Measurements from ENCODE around the gene PCDH1. TPM values are rescaled to one million over a fixed set of nuclear protein-coding genes. Genes with fewer than 3 reads are reported as not detected.

The PCDH1 gene
- total and polyA plus RNA-seq, 11 donors = 10.2 to 106 (median 19.2) TPM

GRCh38 chr5:141870871-141871270 is 7.3 kb downstream of the PCDH1 start:
- H3K9me3 ChIP-seq = no peaks in the 10 kb centered on the region
- no peak for TF ChIP-seq POLR2A (IDR thresholded peaks at IDR 0.05)
- TF ChIP-seq, protein P1, sequence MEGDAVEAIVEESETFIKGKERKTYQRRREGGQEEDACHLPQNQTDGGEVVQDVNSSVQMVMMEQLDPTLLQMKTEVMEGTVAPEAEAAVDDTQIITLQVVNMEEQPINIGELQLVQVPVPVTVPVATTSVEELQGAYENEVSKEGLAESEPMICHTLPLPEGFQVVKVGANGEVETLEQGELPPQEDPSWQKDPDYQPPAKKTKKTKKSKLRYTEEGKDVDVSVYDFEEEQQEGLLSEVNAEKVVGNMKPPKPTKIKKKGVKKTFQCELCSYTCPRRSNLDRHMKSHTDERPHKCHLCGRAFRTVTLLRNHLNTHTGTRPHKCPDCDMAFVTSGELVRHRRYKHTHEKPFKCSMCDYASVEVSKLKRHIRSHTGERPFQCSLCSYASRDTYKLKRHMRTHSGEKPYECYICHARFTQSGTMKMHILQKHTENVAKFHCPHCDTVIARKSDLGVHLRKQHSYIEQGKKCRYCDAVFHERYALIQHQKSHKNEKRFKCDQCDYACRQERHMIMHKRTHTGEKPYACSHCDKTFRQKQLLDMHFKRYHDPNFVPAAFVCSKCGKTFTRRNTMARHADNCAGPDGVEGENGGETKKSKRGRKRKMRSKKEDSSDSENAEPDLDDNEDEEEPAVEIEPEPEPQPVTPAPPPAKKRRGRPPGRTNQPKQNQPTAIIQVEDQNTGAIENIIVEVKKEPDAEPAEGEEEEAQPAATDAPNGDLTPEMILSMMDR (IDR thresholded peaks at IDR 0.05) = no peak
- peaks cover 0 to 69% (median 27%) of the 10 kb centered on the region in 12 donors for H3K4me1 ChIP-seq
- intact Hi-C loops (cut with DNase I) = loop anchor here in 3 of 10 donors (5.0 to 10.0 kb wide), 2 partner anchors 49 to 56 kb away; no protein-coding TSS in a partner anchor
- peaks cover 0 to 30% (median 7%) of the 10 kb centered on the region in 9 donors for H3K27me3 ChIP-seq
- DNase-seq = no peak
- peak overlapping the region in 5 of 12 donors; percentile 8 to 34 (median 13) for H3K27ac ChIP-seq
- WGBS, 4 donors = 54 to 71% (median 59%) methylated on average over 4 of the region's 4 CpGs
- peaks cover 0 to 35% (median 25%) of the 10 kb centered on the region in 9 donors for H3K36me3 ChIP-seq
- ATAC-seq = peak in 2 of 4 donors; percentile 22 to 40
- no peak overlapping the region for H3K4me3 ChIP-seq

- Histone ChIP-seq H3K27ac (peak overlapping the region in 2 of 12 donors; percentile 8 to 15), H3K4me1 (peaks cover 0 to 62% (median 27%) of the 10 kb centered on the region in 12 donors), H3K27me3 (peaks cover 0 to 24% (median 2%) of the 10 kb centered on the region in 9 donors), H3K36me3 (peaks cover 0 to 41% (median 31%) of the 10 kb centered on the region in 9 donors), H3K9me3 (no peaks in the 10 kb centered on the region), H3K4me3 (no peak overlapping the region)
- intact Hi-C loops (cut with DNase I) = loop anchor here in 3 of 10 donors (5.0 to 10.0 kb wide), 2 partner anchors 48 to 55 kb away; no protein-coding TSS in a partner anchor
- WGBS, 4 donors = 54 to 58% (median 57%) methylated on average over 5 of the region's 5 CpGs
- TF ChIP-seq, protein P1 (IDR thresholded peaks at IDR 0.05) = no peak
- TF ChIP-seq POLR2A (IDR thresholded peaks at IDR 0.05) = no peak
- peak in 1 of 5 donors; percentile 5 for DNase-seq
- peak in 1 of 4 donors; percentile 8 for ATAC-seq
These were observed 8.0 kb downstream of the PCDH1 start for GRCh38 chr5:141870228-141870627.

- peaks cover 0 to 48% (median 37%) of the 10 kb centered on the region in 9 donors for H3K36me3 ChIP-seq
- WGBS, 4 donors = 63 to 72% (median 69%) methylated on average over 9 of the region's 9 CpGs
- H3K4me3 ChIP-seq = no peak overlapping the region
- ATAC-seq (no peak), DNase-seq (peak in 2 of 5 donors; percentile 2 to 20)
- intact Hi-C loops (cut with DNase I) = no loop called here
- no peaks in the 10 kb centered on the region for H3K9me3 ChIP-seq
- peaks cover 0 to 55% (median 23%) of the 10 kb centered on the region in 12 donors for H3K4me1 ChIP-seq
- peaks cover 0 to 17% (median 0%) of the 10 kb centered on the region in 9 donors for H3K27me3 ChIP-seq
- TF ChIP-seq POLR2A (IDR thresholded peaks at IDR 0.05) = no peak
- TF ChIP-seq, protein P1 (IDR thresholded peaks at IDR 0.05) = no peak
- H3K27ac ChIP-seq = no peak overlapping the region
These were observed 8.7 kb downstream of the PCDH1 start for GRCh38 chr5:141869514-141869913.

- Histone ChIP-seq H3K36me3 (peaks cover 0 to 53% (median 41%) of the 10 kb centered on the region in 9 donors), H3K4me1 (peaks cover 0 to 50% (median 20%) of the 10 kb centered on the region in 12 donors), H3K9me3 (no peaks in the 10 kb centered on the region), H3K27ac (no peak overlapping the region), H3K4me3 (no peak overlapping the region), H3K27me3 (peaks cover 0 to 12% (median 0%) of the 10 kb centered on the region in 9 donors)
- TF ChIP-seq, protein P1 (IDR thresholded peaks at IDR 0.05) = no peak
- no peak for TF ChIP-seq POLR2A (IDR thresholded peaks at IDR 0.05)
- 80 to 89% (median 88%) methylated on average over 11 to 14 of the region's 14 CpGs for WGBS, 4 donors
- intact Hi-C loops (cut with DNase I) = no loop called here
- ATAC-seq = no peak
- DNase-seq = peak in 1 of 5 donors; percentile 4
These were observed 9.2 kb downstream of the PCDH1 start for GRCh38 chr5:141869040-141869439.

Measured in heart left ventricle (tissue), 16 donors.